Body of pancreas (tissue), 4 donors: ENCODE measurements around the gene KDF1.

Experiments used
- POLR2A ChIP-seq, 3 donors: fragments of 450-650 bp; IDR thresholded peaks; one replicate each; pipeline ENCODE4 v1.6.1; 2016; ENCODE audit warnings: antibody characterized with exemption in 3 of 3, mild to moderate bottlenecking in 2 of 3
- TF ChIP-seq, protein P1 (sequence below), 7 experiments: fragments of 450-650 bp in 4 of 7; fragments of 200-600 bp in 3 of 7; sonication (generic) in 3 of 7; IDR thresholded peaks; one replicate each; pipeline ENCODE4 v1.5.1; 2016 to 2019; ENCODE audit warnings: antibody characterized with exemption in 7 of 7

DNA sequence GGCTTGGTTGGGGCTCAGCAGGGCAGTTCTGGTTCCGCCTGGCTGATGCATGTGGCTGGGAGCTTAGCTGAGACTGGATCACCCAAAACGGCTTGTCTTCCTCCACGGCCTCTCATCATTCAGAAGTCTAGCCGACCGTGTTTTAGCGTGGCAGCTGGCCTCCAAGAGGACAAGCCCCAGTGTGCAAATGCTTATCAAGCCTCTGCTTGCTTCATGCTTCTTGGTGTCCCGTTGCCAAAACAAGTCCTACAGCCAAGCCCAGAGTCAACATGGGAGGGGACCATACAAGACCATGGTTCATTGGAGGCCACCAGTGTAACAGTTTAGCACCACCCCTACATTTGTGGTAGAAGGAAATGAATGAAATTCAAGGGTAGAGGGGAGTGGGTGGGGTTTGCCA, 10.5 kb upstream of the KDF1 start:
- TF ChIP-seq POLR2A (IDR thresholded peaks at IDR 0.05), result no peak
- TF ChIP-seq, protein P1, sequence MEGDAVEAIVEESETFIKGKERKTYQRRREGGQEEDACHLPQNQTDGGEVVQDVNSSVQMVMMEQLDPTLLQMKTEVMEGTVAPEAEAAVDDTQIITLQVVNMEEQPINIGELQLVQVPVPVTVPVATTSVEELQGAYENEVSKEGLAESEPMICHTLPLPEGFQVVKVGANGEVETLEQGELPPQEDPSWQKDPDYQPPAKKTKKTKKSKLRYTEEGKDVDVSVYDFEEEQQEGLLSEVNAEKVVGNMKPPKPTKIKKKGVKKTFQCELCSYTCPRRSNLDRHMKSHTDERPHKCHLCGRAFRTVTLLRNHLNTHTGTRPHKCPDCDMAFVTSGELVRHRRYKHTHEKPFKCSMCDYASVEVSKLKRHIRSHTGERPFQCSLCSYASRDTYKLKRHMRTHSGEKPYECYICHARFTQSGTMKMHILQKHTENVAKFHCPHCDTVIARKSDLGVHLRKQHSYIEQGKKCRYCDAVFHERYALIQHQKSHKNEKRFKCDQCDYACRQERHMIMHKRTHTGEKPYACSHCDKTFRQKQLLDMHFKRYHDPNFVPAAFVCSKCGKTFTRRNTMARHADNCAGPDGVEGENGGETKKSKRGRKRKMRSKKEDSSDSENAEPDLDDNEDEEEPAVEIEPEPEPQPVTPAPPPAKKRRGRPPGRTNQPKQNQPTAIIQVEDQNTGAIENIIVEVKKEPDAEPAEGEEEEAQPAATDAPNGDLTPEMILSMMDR (IDR thresholded peaks at IDR 0.05), result no peak
